LNCaP clone FGC (cell line): ENCODE data around the gene DCAF11.
"Not testable (repeated sequence)": the region's sequence is repeated elsewhere in the genome, so short reads cannot be mapped to it uniquely, and the experiment has no call there.

ENCODE experiments used
- DNase-seq: peaks from one replicate; pipeline ENCODE4 v3.0.0-alpha.2; 2011; ENCODE audit warnings: low read depth
- H3K4me3 ChIP-seq: 2 replicates; pipeline ENCODE4 v1.5.1; 2011; ENCODE audit warnings: mild to moderate bottlenecking, low read depth, low read length, control low read depth
- CTCF ChIP-seq: IDR thresholded peaks from 2 replicates; pipeline ENCODE4 v1.5.1; 2012; ENCODE audit warnings: mild to moderate bottlenecking; ENCODE audit not compliant: control insufficient read depth, insufficient read depth; ENCODE audit errors: extremely low read depth

Gene DCAF11

DNA sequence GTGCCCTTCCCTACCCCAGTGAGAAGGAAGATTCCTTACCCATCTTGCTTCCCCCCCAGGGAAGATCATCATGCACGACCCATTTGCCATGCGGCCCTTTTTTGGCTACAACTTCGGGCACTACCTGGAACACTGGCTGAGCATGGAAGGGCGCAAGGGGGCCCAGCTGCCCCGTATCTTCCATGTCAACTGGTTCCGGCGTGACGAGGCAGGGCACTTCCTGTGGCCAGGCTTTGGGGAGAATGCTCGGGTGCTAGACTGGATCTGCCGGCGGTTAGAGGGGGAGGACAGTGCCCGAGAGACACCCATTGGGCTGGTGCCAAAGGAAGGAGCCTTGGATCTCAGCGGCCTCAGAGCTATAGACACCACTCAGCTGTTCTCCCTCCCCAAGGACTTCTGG lies 11.1 kb upstream of the DCAF11 start:
- no peak for TF ChIP-seq CTCF
- H3K4me3 ChIP-seq, result no peak overlapping the region
- no peak for DNase-seq

DNA sequence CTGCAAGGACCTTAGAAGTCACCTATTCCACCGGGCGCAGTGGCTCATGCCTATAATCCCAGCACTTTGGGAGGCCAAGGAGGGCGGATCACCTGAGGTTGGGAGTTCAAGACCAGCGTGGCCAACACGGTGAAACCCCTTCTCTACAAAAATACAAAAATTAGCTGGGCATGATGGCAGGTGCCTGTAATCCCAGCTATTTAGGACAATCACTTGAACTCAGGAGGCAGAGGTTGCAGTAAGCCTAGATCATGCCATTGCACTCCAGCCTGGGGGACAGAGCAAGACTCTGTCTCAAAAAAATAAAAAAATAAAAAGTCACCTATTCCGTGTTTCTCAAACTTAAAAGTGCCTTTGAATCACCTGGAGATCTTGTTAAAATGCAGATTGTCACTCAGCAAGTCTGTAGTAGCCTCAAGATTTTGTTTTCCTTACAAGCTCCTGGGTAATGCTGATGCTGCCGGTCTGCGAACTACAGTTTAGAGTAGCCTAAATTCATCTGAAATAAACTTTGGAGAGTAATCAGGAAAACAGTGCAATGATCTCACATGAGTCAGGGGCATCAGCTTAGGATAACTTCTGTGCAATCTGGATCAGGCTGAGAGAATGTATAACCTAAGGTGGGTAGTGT lies 8.9 kb upstream of the DCAF11 start:
- not testable (repeated sequence) for DNase-seq, H3K4me3 ChIP-seq

DNA sequence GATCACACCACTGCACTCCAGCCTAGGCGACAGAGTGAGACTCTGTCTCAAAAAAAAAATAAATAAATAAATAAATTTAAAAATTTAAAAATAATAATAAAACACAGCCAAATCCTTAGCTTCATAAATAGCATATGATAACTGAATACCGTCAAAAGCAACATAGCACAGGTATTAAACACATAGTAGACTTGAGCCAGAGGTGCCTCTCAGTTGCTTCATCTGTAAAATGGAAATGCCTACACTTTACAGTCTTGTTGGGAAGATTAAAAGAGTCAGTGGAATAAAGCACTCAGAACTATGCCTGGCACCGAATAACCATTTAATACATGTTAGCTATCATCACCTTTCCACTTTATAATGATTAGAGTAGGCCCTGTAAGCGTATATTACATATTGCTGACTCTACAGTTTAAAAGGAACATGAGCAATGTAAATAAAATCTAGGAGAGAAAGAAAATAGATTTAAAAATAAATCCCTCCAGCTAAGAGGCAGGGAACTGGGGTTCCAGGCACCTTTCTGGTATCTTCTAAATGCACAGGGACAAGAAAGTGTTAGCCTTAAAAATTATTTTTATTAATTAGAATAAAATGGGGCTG lies 7.8 kb upstream of the DCAF11 start:
- DNase-seq, result no peak
- no peak overlapping the region for H3K4me3 ChIP-seq
- no peak for TF ChIP-seq CTCF

GRCh38 chr14:24108336-24108874 lies 6.2 kb upstream of the DCAF11 start:
- H3K4me3 ChIP-seq, result no peak overlapping the region
- TF ChIP-seq CTCF, result no peak

DNA sequence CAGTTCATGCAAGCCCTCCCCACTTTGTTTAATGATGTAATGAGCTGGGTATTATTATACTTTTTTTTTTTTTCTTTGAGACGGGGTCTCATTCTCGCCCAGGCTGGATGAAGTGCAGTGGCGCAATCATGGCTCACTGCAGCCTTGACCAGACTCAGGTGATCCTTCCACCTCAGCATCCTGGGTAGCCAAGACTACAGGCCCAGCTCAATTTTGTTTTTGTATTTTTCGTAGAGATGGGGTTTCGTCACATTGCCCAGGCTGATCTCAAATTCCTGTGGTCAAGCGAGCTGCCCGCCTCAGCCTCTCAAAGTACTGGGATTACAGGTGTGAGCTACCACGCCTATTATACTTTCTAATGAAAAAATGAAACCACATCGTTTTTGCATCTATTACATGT lies 4.5 kb upstream of the DCAF11 start:
- no peak for TF ChIP-seq CTCF
- DNase-seq, result no peak
- no peak overlapping the region for H3K4me3 ChIP-seq

More at GRCh38 chr14:24108336-24108874, 6.2 kb upstream of the DCAF11 start:
- no peak for DNase-seq

DNA sequence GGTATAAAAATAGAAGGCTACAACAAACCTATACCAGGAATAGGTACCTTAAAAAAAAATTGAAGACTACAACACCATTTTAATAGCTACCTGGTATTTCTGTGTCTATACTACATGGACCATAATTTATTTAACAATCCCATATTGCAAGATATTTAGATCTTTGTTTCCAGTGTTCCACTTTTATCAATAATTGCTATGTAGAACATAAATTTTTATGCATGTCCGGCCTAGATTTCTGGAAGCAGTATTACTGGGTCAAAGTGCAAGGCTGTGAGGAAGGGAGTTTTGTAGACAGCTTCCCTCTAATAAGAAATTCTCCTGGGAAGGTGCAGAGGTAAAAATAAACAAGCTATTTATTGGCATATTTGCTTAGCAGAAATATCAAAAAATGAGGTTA lies 4.1 kb upstream of the DCAF11 start:
- TF ChIP-seq CTCF, result no peak
- no peak for DNase-seq
- H3K4me3 ChIP-seq, result no peak overlapping the region

DNA sequence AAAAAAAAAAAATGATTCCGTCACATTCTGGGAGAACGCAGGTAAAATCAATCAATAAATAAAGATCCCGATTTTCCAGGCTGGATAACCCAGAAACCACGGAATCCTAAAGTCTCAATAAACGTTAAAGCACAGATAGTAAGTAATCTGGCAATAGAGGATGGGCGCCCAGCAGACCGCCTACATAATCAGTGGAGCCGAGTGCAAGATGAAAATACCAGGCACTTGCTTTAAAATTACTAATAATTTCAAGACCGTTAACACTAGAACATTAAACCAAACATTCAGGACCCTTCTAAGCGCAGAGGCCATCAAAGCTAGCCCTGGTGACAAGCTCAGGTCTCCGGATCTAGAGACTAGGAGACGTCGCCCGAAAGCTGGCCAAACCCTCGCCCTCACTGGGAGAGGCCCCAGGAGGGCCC lies 1.2 kb upstream of the DCAF11 start:
- peak overlapping the region; percentile 82 for H3K4me3 ChIP-seq
- no peak for DNase-seq
- no peak for TF ChIP-seq CTCF
